ENCODE data around the gene CPED1.

DNA sequence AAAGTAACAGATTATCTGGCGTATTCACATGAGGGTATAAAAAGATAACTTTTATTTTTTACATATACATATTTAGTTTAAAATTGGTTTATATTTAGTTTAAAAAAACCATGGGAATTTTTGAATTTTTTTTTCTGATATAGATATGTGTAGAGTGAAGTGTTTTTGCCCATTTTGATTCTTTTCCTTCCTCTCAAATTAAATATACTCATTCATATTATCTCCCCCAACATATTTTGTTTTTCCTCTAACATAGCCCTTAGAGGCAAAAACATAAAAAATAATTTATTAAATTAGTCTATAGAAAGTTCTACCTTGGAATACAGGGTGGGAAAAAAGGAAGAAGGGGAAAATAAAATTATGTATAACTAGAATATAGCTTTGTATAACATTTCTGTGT, 137.7 kb downstream of the CPED1 start:
- no peak for TF ChIP-seq CTCF (IDR thresholded peaks at IDR 0.05)
- TF ChIP-seq, protein P1, sequence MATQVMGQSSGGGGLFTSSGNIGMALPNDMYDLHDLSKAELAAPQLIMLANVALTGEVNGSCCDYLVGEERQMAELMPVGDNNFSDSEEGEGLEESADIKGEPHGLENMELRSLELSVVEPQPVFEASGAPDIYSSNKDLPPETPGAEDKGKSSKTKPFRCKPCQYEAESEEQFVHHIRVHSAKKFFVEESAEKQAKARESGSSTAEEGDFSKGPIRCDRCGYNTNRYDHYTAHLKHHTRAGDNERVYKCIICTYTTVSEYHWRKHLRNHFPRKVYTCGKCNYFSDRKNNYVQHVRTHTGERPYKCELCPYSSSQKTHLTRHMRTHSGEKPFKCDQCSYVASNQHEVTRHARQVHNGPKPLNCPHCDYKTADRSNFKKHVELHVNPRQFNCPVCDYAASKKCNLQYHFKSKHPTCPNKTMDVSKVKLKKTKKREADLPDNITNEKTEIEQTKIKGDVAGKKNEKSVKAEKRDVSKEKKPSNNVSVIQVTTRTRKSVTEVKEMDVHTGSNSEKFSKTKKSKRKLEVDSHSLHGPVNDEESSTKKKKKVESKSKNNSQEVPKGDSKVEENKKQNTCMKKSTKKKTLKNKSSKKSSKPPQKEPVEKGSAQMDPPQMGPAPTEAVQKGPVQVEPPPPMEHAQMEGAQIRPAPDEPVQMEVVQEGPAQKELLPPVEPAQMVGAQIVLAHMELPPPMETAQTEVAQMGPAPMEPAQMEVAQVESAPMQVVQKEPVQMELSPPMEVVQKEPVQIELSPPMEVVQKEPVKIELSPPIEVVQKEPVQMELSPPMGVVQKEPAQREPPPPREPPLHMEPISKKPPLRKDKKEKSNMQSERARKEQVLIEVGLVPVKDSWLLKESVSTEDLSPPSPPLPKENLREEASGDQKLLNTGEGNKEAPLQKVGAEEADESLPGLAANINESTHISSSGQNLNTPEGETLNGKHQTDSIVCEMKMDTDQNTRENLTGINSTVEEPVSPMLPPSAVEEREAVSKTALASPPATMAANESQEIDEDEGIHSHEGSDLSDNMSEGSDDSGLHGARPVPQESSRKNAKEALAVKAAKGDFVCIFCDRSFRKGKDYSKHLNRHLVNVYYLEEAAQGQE (IDR thresholded peaks at IDR 0.05; ENCODE audit: insufficient read depth in 1 of 2, low read depth in 2 of 2, low read length in 1 of 2), result no peak
- TF ChIP-seq POLR2AphosphoS5 (IDR thresholded peaks at IDR 0.05; ENCODE audit: low read depth, low read length), result no peak
- no peak for TF ChIP-seq TCF7L2 (IDR thresholded peaks at IDR 0.05; ENCODE audit: low read depth, low read length)
